ENCODE measurements around the gene FAM168A. TPM values are rescaled to one million over a fixed set of nuclear protein-coding genes. Genes with fewer than 3 reads are reported as not detected.
"Not testable (repeated sequence)": the region's sequence is repeated elsewhere in the genome, so short reads cannot be mapped to it uniquely, and the experiment has no call there.

The FAM168A gene
- total and polyA plus RNA-seq, 2 donors from 2014 or later = 8.9 to 38.1 TPM

DNA sequence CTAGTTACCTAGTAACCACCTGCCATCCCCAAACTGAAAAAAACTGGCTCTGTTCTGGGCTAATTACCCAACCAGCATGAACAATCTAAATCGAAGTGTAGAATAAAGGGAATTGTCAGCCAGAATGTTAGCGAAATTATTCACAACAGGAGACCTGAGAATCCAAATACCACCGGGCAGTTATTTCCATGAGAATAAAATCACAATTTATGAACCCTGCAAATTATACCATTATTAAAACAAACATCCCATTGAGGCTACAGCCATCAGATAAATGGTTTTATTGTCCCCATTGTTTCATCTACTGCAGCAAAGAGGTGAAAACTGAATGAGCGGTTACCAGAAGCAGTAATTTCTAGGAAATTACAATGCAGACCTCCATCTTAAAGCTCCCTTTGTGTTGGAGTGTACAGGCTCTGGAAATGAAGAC lies 21.7 kb downstream of the FAM168A start:
- Histone ChIP-seq H3K4me3 (ENCODE audit: low read length in 3 of 3) (no peak overlapping the region), H3K27ac (ENCODE audit: low read depth in 2 of 2, low read length in 2 of 2) (no peak overlapping the region), H3K9me3 (ENCODE audit: control insufficient read depth in 2 of 3, insufficient read depth in 1 of 3, low read length in 3 of 3) (no peaks in the 10 kb centered on the region), H3K36me3 (ENCODE audit: control insufficient read depth in 2 of 3, insufficient read depth in 3 of 3, low read length in 3 of 3) (peaks cover 0 to 4% (median 0%) of the 10 kb centered on the region in 3 donors), H3K27me3 (ENCODE audit: control insufficient read depth, insufficient read depth, low read length) (no peaks in the 10 kb centered on the region), H3K9ac (ENCODE audit: low read length in 3 of 3) (no peak overlapping the region), H3K4me1 (ENCODE audit: control insufficient read depth in 2 of 3, insufficient read depth in 2 of 3, low read depth in 1 of 3, low read length in 3 of 3) (no peaks in the 10 kb centered on the region)
- TF ChIP-seq, protein P1, sequence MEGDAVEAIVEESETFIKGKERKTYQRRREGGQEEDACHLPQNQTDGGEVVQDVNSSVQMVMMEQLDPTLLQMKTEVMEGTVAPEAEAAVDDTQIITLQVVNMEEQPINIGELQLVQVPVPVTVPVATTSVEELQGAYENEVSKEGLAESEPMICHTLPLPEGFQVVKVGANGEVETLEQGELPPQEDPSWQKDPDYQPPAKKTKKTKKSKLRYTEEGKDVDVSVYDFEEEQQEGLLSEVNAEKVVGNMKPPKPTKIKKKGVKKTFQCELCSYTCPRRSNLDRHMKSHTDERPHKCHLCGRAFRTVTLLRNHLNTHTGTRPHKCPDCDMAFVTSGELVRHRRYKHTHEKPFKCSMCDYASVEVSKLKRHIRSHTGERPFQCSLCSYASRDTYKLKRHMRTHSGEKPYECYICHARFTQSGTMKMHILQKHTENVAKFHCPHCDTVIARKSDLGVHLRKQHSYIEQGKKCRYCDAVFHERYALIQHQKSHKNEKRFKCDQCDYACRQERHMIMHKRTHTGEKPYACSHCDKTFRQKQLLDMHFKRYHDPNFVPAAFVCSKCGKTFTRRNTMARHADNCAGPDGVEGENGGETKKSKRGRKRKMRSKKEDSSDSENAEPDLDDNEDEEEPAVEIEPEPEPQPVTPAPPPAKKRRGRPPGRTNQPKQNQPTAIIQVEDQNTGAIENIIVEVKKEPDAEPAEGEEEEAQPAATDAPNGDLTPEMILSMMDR (IDR thresholded peaks at IDR 0.05; ENCODE audit: borderline replicate concordance, extremely low read depth, insufficient read depth) = no peak
- no peak for DNase-seq
- intact Hi-C loops (cut with DNase I) = no loop called here
- no peak for FAIRE-seq

DNA sequence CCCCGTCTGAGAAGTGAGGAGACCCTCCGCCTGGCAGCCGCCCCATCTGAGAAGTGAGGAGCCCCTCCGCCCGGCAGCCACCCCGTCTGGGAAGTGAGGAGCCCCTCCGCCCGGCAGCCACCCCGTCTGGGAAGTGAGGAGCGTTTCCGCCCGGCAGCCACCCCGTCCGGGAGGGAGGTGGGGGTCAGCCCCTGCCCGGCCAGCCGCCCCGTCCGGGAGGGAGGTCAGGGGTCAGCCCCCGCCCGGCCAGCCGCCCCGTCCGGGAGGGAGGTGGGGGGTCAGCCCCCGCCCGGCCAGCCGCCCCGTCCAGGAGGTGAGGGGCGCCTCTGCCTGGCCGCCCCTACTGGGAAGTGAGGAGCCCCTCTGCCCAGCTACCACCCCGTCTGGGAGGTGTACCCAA lies 25.9 kb downstream of the FAM168A start:
- FAIRE-seq; H3K9ac ChIP-seq (ENCODE audit: low read length in 3 of 3); DNase-seq; H3K9me3 ChIP-seq (ENCODE audit: control insufficient read depth in 2 of 3, insufficient read depth in 1 of 3, low read length in 3 of 3); H3K4me3 ChIP-seq (ENCODE audit: low read length in 3 of 3); intact Hi-C loops (cut with DNase I); H3K4me1 ChIP-seq (ENCODE audit: control insufficient read depth in 2 of 3, insufficient read depth in 2 of 3, low read depth in 1 of 3, low read length in 3 of 3); H3K27me3 ChIP-seq (ENCODE audit: control insufficient read depth, insufficient read depth, low read length); H3K36me3 ChIP-seq (ENCODE audit: control insufficient read depth in 2 of 3, insufficient read depth in 3 of 3, low read length in 3 of 3); H3K27ac ChIP-seq (ENCODE audit: low read depth in 2 of 2, low read length in 2 of 2): not testable (repeated sequence)

- no peaks in the 10 kb centered on the region for H3K9me3 ChIP-seq (ENCODE audit: control insufficient read depth in 2 of 3, insufficient read depth in 1 of 3, low read length in 3 of 3)
- TF ChIP-seq, protein P1 (IDR thresholded peaks at IDR 0.05; ENCODE audit: borderline replicate concordance, extremely low read depth, insufficient read depth) = no peak
- peaks cover 0 to 2% (median 0%) of the 10 kb centered on the region in 3 donors for H3K36me3 ChIP-seq (ENCODE audit: control insufficient read depth in 2 of 3, insufficient read depth in 3 of 3, low read length in 3 of 3)
- H3K4me1 ChIP-seq (ENCODE audit: control insufficient read depth in 2 of 3, insufficient read depth in 2 of 3, low read depth in 1 of 3, low read length in 3 of 3) = no peaks in the 10 kb centered on the region
- H3K4me3 ChIP-seq (ENCODE audit: low read length in 3 of 3) = no peak overlapping the region
- DNase-seq = no peak
- no peaks in the 10 kb centered on the region for H3K27me3 ChIP-seq (ENCODE audit: control insufficient read depth, insufficient read depth, low read length)
- H3K27ac ChIP-seq (ENCODE audit: low read depth in 2 of 2, low read length in 2 of 2) = no peak overlapping the region
- no peak overlapping the region for H3K9ac ChIP-seq (ENCODE audit: low read length in 3 of 3)
- FAIRE-seq = no peak
- intact Hi-C loops (cut with DNase I) = no loop called here
Measured at GRCh38 chr11:73570415-73571114, 27.3 kb downstream of the FAM168A start.

DNA sequence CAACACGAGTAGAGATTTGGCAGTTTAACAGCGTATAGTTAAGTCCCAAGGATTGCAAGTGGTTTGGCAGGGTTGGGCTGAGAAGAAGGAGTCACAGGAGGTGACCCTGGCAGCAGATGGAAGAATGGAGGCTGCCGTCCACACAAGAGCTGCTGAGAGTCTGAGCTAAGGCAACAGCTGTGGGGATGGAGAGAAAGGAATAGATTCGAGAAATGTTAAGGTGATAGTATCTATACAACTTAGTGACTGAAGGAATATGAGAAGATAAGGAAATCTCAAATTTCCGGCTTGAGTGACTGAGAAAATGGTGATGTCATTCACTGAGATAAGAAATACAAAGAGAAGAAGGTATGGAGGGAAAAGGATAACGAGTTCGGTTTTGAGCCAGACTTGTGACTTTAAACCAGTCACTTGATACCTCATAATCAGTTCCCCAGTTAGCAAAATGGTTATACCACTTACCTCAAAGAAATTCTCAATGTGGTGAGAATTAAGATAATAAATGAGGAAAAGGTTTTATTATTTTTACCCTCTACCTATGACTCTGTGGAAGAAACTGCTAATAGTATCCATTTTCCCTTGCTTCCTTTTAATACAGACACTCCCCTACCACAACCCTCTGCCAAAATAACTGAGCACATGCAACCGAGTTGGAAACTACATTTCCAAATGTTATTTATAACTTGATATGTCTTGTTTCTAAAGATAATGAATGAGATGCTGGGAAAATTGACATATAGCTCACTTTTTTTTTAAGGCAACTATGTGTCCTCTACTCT lies 30.7 kb downstream of the FAM168A start:
- Histone ChIP-seq H3K27ac (ENCODE audit: low read depth in 2 of 2, low read length in 2 of 2) (no peak overlapping the region), H3K4me3 (ENCODE audit: low read length in 3 of 3) (no peak overlapping the region), H3K9ac (ENCODE audit: low read length in 3 of 3) (no peak overlapping the region), H3K27me3 (ENCODE audit: control insufficient read depth, insufficient read depth, low read length) (no peaks in the 10 kb centered on the region), H3K36me3 (ENCODE audit: control insufficient read depth in 2 of 3, insufficient read depth in 3 of 3, low read length in 3 of 3) (peaks cover 0 to 2% (median 0%) of the 10 kb centered on the region in 3 donors), H3K4me1 (ENCODE audit: control insufficient read depth in 2 of 3, insufficient read depth in 2 of 3, low read depth in 1 of 3, low read length in 3 of 3) (no peaks in the 10 kb centered on the region), H3K9me3 (ENCODE audit: control insufficient read depth in 2 of 3, insufficient read depth in 1 of 3, low read length in 3 of 3) (no peaks in the 10 kb centered on the region)
- intact Hi-C loops (cut with DNase I) = no loop called here
- DNase-seq (no peak), FAIRE-seq (no peak)
- TF ChIP-seq, protein P1 (IDR thresholded peaks at IDR 0.05; ENCODE audit: borderline replicate concordance, extremely low read depth, insufficient read depth) = no peak

Measured in kidney (tissue), 14 donors.